Thyroid gland (tissue), 4 donors: ENCODE results near the gene NOXA1. TPM values are rescaled to one million over a fixed set of nuclear protein-coding genes. Genes with fewer than 3 reads are reported as not detected.
A peak's percentile ranks its signal among the peaks of the same experiment; 100 is the strongest.

ENCODE experiments used
- DNase-seq, 2 donors: peaks; one replicate each; pipeline ENCODE4 v3.0.0-alpha.2; 2019
- H3K27ac ChIP-seq, 3 donors: fragments of 200-600 bp; sonication (generic); 1 replicate in 2 of 3; 2 replicates in 1 of 3; pipeline ENCODE4 v1.5.1; 2016 to 2019; ENCODE audit warnings: mild to moderate bottlenecking in 1 of 3, moderate library complexity in 1 of 3
- H3K27me3 ChIP-seq: fragments of 200-600 bp; sonication (generic); one replicate; pipeline ENCODE4 v1.5.1; 2019
- H3K36me3 ChIP-seq, 2 donors: fragments of 200-600 bp; sonication (generic); one replicate each; pipeline ENCODE4 v1.5.1; 2016 to 2019
- H3K4me1 ChIP-seq, 2 donors: fragments of 200-600 bp; sonication (generic); one replicate each; pipeline ENCODE4 v1.5.1; 2017 to 2019
- H3K4me3 ChIP-seq, 3 donors: fragments of 200-600 bp; sonication (generic); replicated peaks in 1 of 3; 1 replicate in 2 of 3; 2 replicates in 1 of 3; pipeline ENCODE4 v1.5.1; 2016; ENCODE audit warnings: mild to moderate bottlenecking in 1 of 3
- H3K9me3 ChIP-seq: fragments of 200-600 bp; sonication (generic); one replicate; pipeline ENCODE4 v1.5.1; 2017
- POLR2A ChIP-seq, 2 donors: fragments of 450-650 bp; IDR thresholded peaks; one replicate each; pipeline ENCODE4 v1.6.1; 2017; ENCODE audit warnings: antibody characterized with exemption in 2 of 2, mild to moderate bottlenecking in 2 of 2, moderate library complexity in 1 of 2
- WGBS, 2 donors: methylation state at CpG; one replicate each; pipeline ENCODE4 v1.1.5; 2017; 5-methylcytosine and 5-hydroxymethylcytosine counted together
- intact Hi-C: fragments of 100-400 bp; cut with DNase I; formaldehyde crosslinking; loops from one replicate; pipeline ENCODE4 v1.15.1; 2023
- total RNA-seq, 4 donors: library from RNA; depleted of rRNA; stranded (reverse); fragments of >200 nt; gene quantifications; one replicate each; pipeline ENCODE4 v1.2.3, GENCODE V29; 2016
- TF ChIP-seq, protein P1 (sequence below), 6 experiments: fragments of 200-600 bp in 3 of 6; fragments of 450-650 bp in 3 of 6; sonication (generic) in 3 of 6; IDR thresholded peaks; one replicate each; pipeline ENCODE4 v1.5.1; 2016 to 2019; ENCODE audit warnings: antibody characterized with exemption in 6 of 6, mild to moderate bottlenecking in 2 of 6, inconsistent platforms in 1 of 6, moderate library complexity in 1 of 6

The NOXA1 gene
- total RNA-seq, 4 donors from 2014 or later, result 5.4 to 16.6 (median 10.0) TPM

- peaks cover 0 to 27% of the 10 kb centered on the region in 2 donors for H3K4me1 ChIP-seq
- no peaks in the 10 kb centered on the region for H3K27me3 ChIP-seq
- H3K4me3 ChIP-seq, result no peak overlapping the region
- TF ChIP-seq, protein P1, sequence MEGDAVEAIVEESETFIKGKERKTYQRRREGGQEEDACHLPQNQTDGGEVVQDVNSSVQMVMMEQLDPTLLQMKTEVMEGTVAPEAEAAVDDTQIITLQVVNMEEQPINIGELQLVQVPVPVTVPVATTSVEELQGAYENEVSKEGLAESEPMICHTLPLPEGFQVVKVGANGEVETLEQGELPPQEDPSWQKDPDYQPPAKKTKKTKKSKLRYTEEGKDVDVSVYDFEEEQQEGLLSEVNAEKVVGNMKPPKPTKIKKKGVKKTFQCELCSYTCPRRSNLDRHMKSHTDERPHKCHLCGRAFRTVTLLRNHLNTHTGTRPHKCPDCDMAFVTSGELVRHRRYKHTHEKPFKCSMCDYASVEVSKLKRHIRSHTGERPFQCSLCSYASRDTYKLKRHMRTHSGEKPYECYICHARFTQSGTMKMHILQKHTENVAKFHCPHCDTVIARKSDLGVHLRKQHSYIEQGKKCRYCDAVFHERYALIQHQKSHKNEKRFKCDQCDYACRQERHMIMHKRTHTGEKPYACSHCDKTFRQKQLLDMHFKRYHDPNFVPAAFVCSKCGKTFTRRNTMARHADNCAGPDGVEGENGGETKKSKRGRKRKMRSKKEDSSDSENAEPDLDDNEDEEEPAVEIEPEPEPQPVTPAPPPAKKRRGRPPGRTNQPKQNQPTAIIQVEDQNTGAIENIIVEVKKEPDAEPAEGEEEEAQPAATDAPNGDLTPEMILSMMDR (IDR thresholded peaks at IDR 0.05), result no peak
- no peak for TF ChIP-seq POLR2A (IDR thresholded peaks at IDR 0.05)
- no peak overlapping the region for H3K27ac ChIP-seq
- WGBS, 2 donors, result 85 to 92% methylated on average over 20 to 23 of the region's 43 CpGs
- intact Hi-C loops, result no loop called here
- H3K9me3 ChIP-seq, result no peaks in the 10 kb centered on the region
- H3K36me3 ChIP-seq, result no peaks in the 10 kb centered on the region
- no peak for DNase-seq
Observed at GRCh38 chr9:137434498-137435380, 11.5 kb downstream of the NOXA1 start.

- peak overlapping the region in 1 of 3 donors; percentile 56 for H3K27ac ChIP-seq
- 56 to 64% methylated on average over 7 to 8 of the region's 20 CpGs for WGBS, 2 donors
- peaks cover 0 to 27% of the 10 kb centered on the region in 2 donors for H3K4me1 ChIP-seq
- H3K9me3 ChIP-seq, result no peaks in the 10 kb centered on the region
- no peaks in the 10 kb centered on the region for H3K27me3 ChIP-seq
- no peak for DNase-seq
- intact Hi-C loops, result no loop called here
- no peak overlapping the region for H3K4me3 ChIP-seq
- H3K36me3 ChIP-seq, result no peaks in the 10 kb centered on the region
- TF ChIP-seq, protein P1 (IDR thresholded peaks at IDR 0.05), result no peak
- no peak for TF ChIP-seq POLR2A (IDR thresholded peaks at IDR 0.05)
Observed at GRCh38 chr9:137435381-137435891, 12.2 kb downstream of the NOXA1 start.

- H3K9me3 ChIP-seq, result no peaks in the 10 kb centered on the region
- no peaks in the 10 kb centered on the region for H3K36me3 ChIP-seq
- peak overlapping the region in 1 of 3 donors; percentile 56 for H3K27ac ChIP-seq
- WGBS, 2 donors, result 65 to 74% methylated on average over 12 to 31 of the region's 42 CpGs
- intact Hi-C loops, result no loop called here
- no peaks in the 10 kb centered on the region for H3K27me3 ChIP-seq
- peaks cover 0 to 27% of the 10 kb centered on the region in 2 donors for H3K4me1 ChIP-seq
- DNase-seq, result peak; percentile 74 to 85
- no peak overlapping the region for H3K4me3 ChIP-seq
- TF ChIP-seq, protein P1 (IDR thresholded peaks at IDR 0.05), result no peak
- TF ChIP-seq POLR2A (IDR thresholded peaks at IDR 0.05), result no peak
Observed at GRCh38 chr9:137435980-137436760, 13.0 kb downstream of the NOXA1 start.

GRCh38 chr9:137436761-137437600 lies 13.8 kb downstream of the NOXA1 start:
- intact Hi-C loops, result no loop called here
- no peaks in the 10 kb centered on the region for H3K9me3 ChIP-seq
- TF ChIP-seq, protein P1 (IDR thresholded peaks at IDR 0.05), result no peak
- TF ChIP-seq POLR2A (IDR thresholded peaks at IDR 0.05), result no peak
- H3K27ac ChIP-seq, result peak overlapping the region in 1 of 3 donors; percentile 24
- H3K27me3 ChIP-seq, result no peaks in the 10 kb centered on the region
- H3K4me1 ChIP-seq, result peaks cover 5 to 34% of the 10 kb centered on the region in 2 donors
- no peak for DNase-seq
- no peak overlapping the region for H3K4me3 ChIP-seq
- H3K36me3 ChIP-seq, result no peaks in the 10 kb centered on the region
- 69 to 75% methylated on average over 5 to 15 of the region's 24 CpGs for WGBS, 2 donors
